Measurements from ENCODE around the gene CAPN15. TPM values are rescaled to one million over a fixed set of nuclear protein-coding genes. Genes with fewer than 3 reads are reported as not detected.
"Not testable (repeated sequence)": the region's sequence is repeated elsewhere in the genome, so short reads cannot be mapped to it uniquely, and the experiment has no call there.

Gene CAPN15
- total and polyA plus RNA-seq, 7 experiments from 2014 or later: 3.2 to 89.8 (median 52.8) TPM

GRCh38 chr16:595094-595528, 67.6 kb downstream of the CAPN15 start:
- H3K4me1 Mint-ChIP-seq: peaks cover 14 to 43% (median 34%) of the 10 kb centered on the region in 7 donors
- Histone ChIP-seq H3K27ac (ENCODE audit: low read depth, low read length) (no peak overlapping the region), H3K36me3 (ENCODE audit: control insufficient read depth in 2 of 3, insufficient read depth in 3 of 3, low read length in 3 of 3) (peaks cover 0 to 16% (median 0%) of the 10 kb centered on the region in 3 experiments), H3K9me3 (ENCODE audit: control insufficient read depth in 2 of 3, low read length in 3 of 3) (no peaks in the 10 kb centered on the region), H3K27me3 (ENCODE audit: control insufficient read depth in 2 of 2, insufficient read depth in 2 of 2, low read length in 2 of 2) (no peaks in the 10 kb centered on the region), H3K4me1 (ENCODE audit: control insufficient read depth in 2 of 2, insufficient read depth in 2 of 2, low read length in 2 of 2) (peaks cover 8 to 9% of the 10 kb centered on the region in 2 donors), H3K4me3 (ENCODE audit: low read length) (no peak overlapping the region)
- H3K27ac Mint-ChIP-seq: no peak overlapping the region
- H3K36me3 Mint-ChIP-seq: peaks cover 0 to 15% (median 0%) of the 10 kb centered on the region in 5 donors
- intact Hi-C loops (cut with micrococcal nuclease): no loop called here
- no peak for ATAC-seq
- ChIA-PET CTCF (no interaction called here), POLR2A (no interaction called here)
- H3K27me3 Mint-ChIP-seq: no peaks in the 10 kb centered on the region
- no peak overlapping the region for H3K4me3 Mint-ChIP-seq
- DNase-seq: no peak
- no peaks in the 10 kb centered on the region for H3K9me3 Mint-ChIP-seq

- intact Hi-C loops (cut with micrococcal nuclease): no loop called here
- Mint-ChIP-seq H3K9me3 (no peaks in the 10 kb centered on the region), H3K27ac (peak overlapping the region in 1 of 9 donors; percentile 41), H3K36me3 (peaks cover 0 to 12% (median 0%) of the 10 kb centered on the region in 5 donors), H3K4me1 (peaks cover 8 to 38% (median 26%) of the 10 kb centered on the region in 7 donors), H3K27me3 (no peaks in the 10 kb centered on the region), H3K4me3 (no peak overlapping the region)
- H3K27ac ChIP-seq (ENCODE audit: low read depth, low read length): no peak overlapping the region
- no peak overlapping the region for H3K4me3 ChIP-seq (ENCODE audit: low read length)
- ATAC-seq (no peak), DNase-seq (no peak)
- peaks cover 0 to 16% (median 0%) of the 10 kb centered on the region in 3 experiments for H3K36me3 ChIP-seq (ENCODE audit: control insufficient read depth in 2 of 3, insufficient read depth in 3 of 3, low read length in 3 of 3)
- POLR2A ChIA-PET: no interaction called here
- no peaks in the 10 kb centered on the region for H3K9me3 ChIP-seq (ENCODE audit: control insufficient read depth in 2 of 3, low read length in 3 of 3)
- H3K4me1 ChIP-seq (ENCODE audit: control insufficient read depth in 2 of 2, insufficient read depth in 2 of 2, low read length in 2 of 2): peaks cover under 1% of the 10 kb centered on the region in 2 donors
- H3K27me3 ChIP-seq (ENCODE audit: control insufficient read depth in 2 of 2, insufficient read depth in 2 of 2, low read length in 2 of 2): no peaks in the 10 kb centered on the region
- CTCF ChIA-PET: no interaction called here
Measured at GRCh38 chr16:595942-596735, 68.6 kb downstream of the CAPN15 start.

- H3K4me3 ChIP-seq (ENCODE audit: low read length): no peak overlapping the region
- H3K36me3 Mint-ChIP-seq: peaks cover 0 to 13% (median 0%) of the 10 kb centered on the region in 5 donors
- H3K4me1 Mint-ChIP-seq: peaks cover 6 to 35% (median 21%) of the 10 kb centered on the region in 7 donors
- ATAC-seq (no peak), DNase-seq (no peak)
- H3K4me3 Mint-ChIP-seq: no peak overlapping the region
- H3K27ac Mint-ChIP-seq: peak overlapping the region in 1 of 9 donors; percentile 41
- ChIA-PET POLR2A (no interaction called here), CTCF (no interaction called here)
- H3K27me3 ChIP-seq (ENCODE audit: control insufficient read depth in 2 of 2, insufficient read depth in 2 of 2, low read length in 2 of 2): no peaks in the 10 kb centered on the region
- intact Hi-C loops (cut with micrococcal nuclease): no loop called here
- no peaks in the 10 kb centered on the region for H3K9me3 ChIP-seq (ENCODE audit: control insufficient read depth in 2 of 3, low read length in 3 of 3)
- no peaks in the 10 kb centered on the region for H3K27me3 Mint-ChIP-seq
- H3K9me3 Mint-ChIP-seq: no peaks in the 10 kb centered on the region
- H3K4me1 ChIP-seq (ENCODE audit: control insufficient read depth in 2 of 2, insufficient read depth in 2 of 2, low read length in 2 of 2): no peaks in the 10 kb centered on the region
- peaks cover 0 to 16% (median 0%) of the 10 kb centered on the region in 3 experiments for H3K36me3 ChIP-seq (ENCODE audit: control insufficient read depth in 2 of 3, insufficient read depth in 3 of 3, low read length in 3 of 3)
- H3K27ac ChIP-seq (ENCODE audit: low read depth, low read length): no peak overlapping the region
Measured at GRCh38 chr16:596736-597060, 69.2 kb downstream of the CAPN15 start.

- H3K27me3 ChIP-seq (ENCODE audit: control insufficient read depth in 2 of 2, insufficient read depth in 2 of 2, low read length in 2 of 2); H3K9me3 Mint-ChIP-seq; H3K4me3 ChIP-seq (ENCODE audit: low read length); ATAC-seq; intact Hi-C loops (cut with micrococcal nuclease); DNase-seq; H3K27me3 Mint-ChIP-seq; H3K4me3 Mint-ChIP-seq; H3K9me3 ChIP-seq (ENCODE audit: control insufficient read depth in 2 of 3, low read length in 3 of 3); H3K4me1 ChIP-seq (ENCODE audit: control insufficient read depth in 2 of 2, insufficient read depth in 2 of 2, low read length in 2 of 2); H3K27ac Mint-ChIP-seq; H3K27ac ChIP-seq (ENCODE audit: low read depth, low read length); POLR2A ChIA-PET; CTCF ChIA-PET: not testable (repeated sequence)
- peaks cover 0 to 16% (median 0%) of the 10 kb centered on the region in 3 experiments for H3K36me3 ChIP-seq (ENCODE audit: control insufficient read depth in 2 of 3, insufficient read depth in 3 of 3, low read length in 3 of 3)
- peaks cover 0 to 13% (median 0%) of the 10 kb centered on the region in 5 donors for H3K36me3 Mint-ChIP-seq
- peaks cover 4 to 28% (median 19%) of the 10 kb centered on the region in 7 donors for H3K4me1 Mint-ChIP-seq
Measured at GRCh38 chr16:597655-598054, 70.1 kb downstream of the CAPN15 start.

GRCh38 chr16:598823-599739, 71.6 kb downstream of the CAPN15 start:
- no peak for ATAC-seq
- peaks cover 0 to 12% (median 0%) of the 10 kb centered on the region in 5 donors for H3K36me3 Mint-ChIP-seq
- no peak for DNase-seq
- no peaks in the 10 kb centered on the region for H3K27me3 Mint-ChIP-seq
- intact Hi-C loops (cut with micrococcal nuclease): no loop called here
- no peaks in the 10 kb centered on the region for H3K9me3 Mint-ChIP-seq
- H3K4me3 Mint-ChIP-seq: no peak overlapping the region
- Histone ChIP-seq H3K36me3 (ENCODE audit: control insufficient read depth in 2 of 3, insufficient read depth in 3 of 3, low read length in 3 of 3) (peaks cover 0 to 13% (median 0%) of the 10 kb centered on the region in 3 experiments), H3K4me3 (ENCODE audit: low read length) (no peak overlapping the region), H3K9me3 (ENCODE audit: control insufficient read depth in 2 of 3, low read length in 3 of 3) (no peaks in the 10 kb centered on the region), H3K27me3 (ENCODE audit: control insufficient read depth in 2 of 2, insufficient read depth in 2 of 2, low read length in 2 of 2) (no peaks in the 10 kb centered on the region), H3K27ac (ENCODE audit: low read depth, low read length) (no peak overlapping the region), H3K4me1 (ENCODE audit: control insufficient read depth in 2 of 2, insufficient read depth in 2 of 2, low read length in 2 of 2) (no peaks in the 10 kb centered on the region)
- ChIA-PET CTCF (no interaction called here), POLR2A (no interaction called here)
- peaks cover 3 to 31% (median 20%) of the 10 kb centered on the region in 7 donors for H3K4me1 Mint-ChIP-seq
- H3K27ac Mint-ChIP-seq: peak overlapping the region in 1 of 9 donors; percentile 56

- ChIA-PET CTCF (interaction anchor here (1.3 kb wide), 1 partner anchor 24 kb away, joined by 10 read pairs; no protein-coding TSS in a partner anchor), POLR2A (interaction anchor here (0.7 kb wide), 1 partner anchor 35 kb away, joined by 4 read pairs; the partner anchor contains the start of gene METTL26)
- H3K9me3 ChIP-seq (ENCODE audit: control insufficient read depth in 2 of 3, low read length in 3 of 3): peaks cover 0 to 4% (median 0%) of the 10 kb centered on the region in 3 experiments
- no peak overlapping the region for H3K27ac Mint-ChIP-seq
- peaks cover 0 to 10% (median 0%) of the 10 kb centered on the region in 3 experiments for H3K36me3 ChIP-seq (ENCODE audit: control insufficient read depth in 2 of 3, insufficient read depth in 3 of 3, low read length in 3 of 3)
- peaks cover 3 to 24% (median 18%) of the 10 kb centered on the region in 7 donors for H3K4me1 Mint-ChIP-seq
- intact Hi-C loops (cut with micrococcal nuclease): no loop called here
- no peak overlapping the region for H3K4me3 Mint-ChIP-seq
- DNase-seq (no peak), ATAC-seq (no peak)
- peaks cover 0 to 14% (median 0%) of the 10 kb centered on the region in 5 donors for H3K36me3 Mint-ChIP-seq
- no peaks in the 10 kb centered on the region for H3K27me3 Mint-ChIP-seq
- H3K4me3 ChIP-seq (ENCODE audit: low read length): no peak overlapping the region
- no peak overlapping the region for H3K27ac ChIP-seq (ENCODE audit: low read depth, low read length)
- no peaks in the 10 kb centered on the region for H3K27me3 ChIP-seq (ENCODE audit: control insufficient read depth in 2 of 2, insufficient read depth in 2 of 2, low read length in 2 of 2)
- H3K4me1 ChIP-seq (ENCODE audit: control insufficient read depth in 2 of 2, insufficient read depth in 2 of 2, low read length in 2 of 2): no peaks in the 10 kb centered on the region
- no peaks in the 10 kb centered on the region for H3K9me3 Mint-ChIP-seq
Measured at GRCh38 chr16:600781-601180, 73.3 kb downstream of the CAPN15 start.

Data from naive thymus-derived CD4-positive, alpha-beta T cell (primary cell).